ENCODE measurements around the gene MYL5. TPM values are rescaled to one million over a fixed set of nuclear protein-coding genes. Genes with fewer than 3 reads are reported as not detected.

MYL5 gene
- total RNA-seq, 4 donors from 2014 or later = 1.5 to 12.6 (median 3.8) TPM

- Histone ChIP-seq H3K27ac (peak overlapping the region in 1 of 4 donors; percentile 29), H3K4me1 (peaks cover 0 to 62% (median 33%) of the 10 kb centered on the region in 3 donors)
- no peak for ATAC-seq
Observed at GRCh38 chr4:683982-684622, 9.8 kb downstream of the MYL5 start.

GRCh38 chr4:684623-685327 lies 10.4 kb downstream of the MYL5 start:
- no CpG with 5 or more reads among the region's 21 CpGs for WGBS, 2 donors (ENCODE audit: low coverage in 1 of 2)
- Histone ChIP-seq H3K4me1 (peaks cover 0 to 69% (median 36%) of the 10 kb centered on the region in 3 donors), H3K27ac (peak overlapping the region in 1 of 4 donors; percentile 29), H3K27me3 (peaks cover 76% of the 10 kb centered on the region), H3K4me3 (no peak overlapping the region), H3K36me3 (no peaks in the 10 kb centered on the region), H3K9me3 (no peaks in the 10 kb centered on the region)
- TF ChIP-seq POLR2AphosphoS5 (IDR thresholded peaks at IDR 0.05) (no peak), POLR2A (IDR thresholded peaks at IDR 0.05) (no peak), EP300 (IDR thresholded peaks at IDR 0.05) (no peak), CTCF (IDR thresholded peaks at IDR 0.05) (no peak)
- no peak for ATAC-seq

More at GRCh38 chr4:683982-684622, 9.8 kb downstream of the MYL5 start:
- Histone ChIP-seq H3K27me3 (peaks cover 82% of the 10 kb centered on the region), H3K36me3 (no peaks in the 10 kb centered on the region), H3K9me3 (no peaks in the 10 kb centered on the region), H3K4me3 (no peak overlapping the region)
- 0% methylated on average over 1 of the region's 19 CpGs; no CpG with 5 or more reads in 1 of the 2 donors for WGBS, 2 donors (ENCODE audit: low coverage in 1 of 2)
- TF ChIP-seq POLR2AphosphoS5 (IDR thresholded peaks at IDR 0.05) (no peak), CTCF (IDR thresholded peaks at IDR 0.05) (peak in 3 of 4 experiments; percentile 46 to 62 (median 57)), POLR2A (IDR thresholded peaks at IDR 0.05) (no peak), EP300 (IDR thresholded peaks at IDR 0.05) (no peak)

- Histone ChIP-seq H3K4me3 (no peak overlapping the region), H3K27me3 (peaks cover 65% of the 10 kb centered on the region), H3K4me1 (peaks cover 0 to 64% (median 29%) of the 10 kb centered on the region in 3 donors), H3K9me3 (no peaks in the 10 kb centered on the region), H3K36me3 (no peaks in the 10 kb centered on the region), H3K27ac (no peak overlapping the region)
- no peak for ATAC-seq
- TF ChIP-seq CTCF (IDR thresholded peaks at IDR 0.05) = no peak
- WGBS, 2 donors (ENCODE audit: low coverage in 1 of 2) = 96% methylated on average over 7 of the region's 37 CpGs; no CpG with 5 or more reads in 1 of the 2 donors
Observed at GRCh38 chr4:685679-686412, 11.5 kb downstream of the MYL5 start.

- Histone ChIP-seq H3K4me1 (peaks cover 0 to 58% (median 29%) of the 10 kb centered on the region in 3 donors), H3K27me3 (peaks cover 59% of the 10 kb centered on the region), H3K27ac (peak overlapping the region in 3 of 4 donors; percentile 80 to 84 (median 81)), H3K9me3 (no peaks in the 10 kb centered on the region), H3K36me3 (no peaks in the 10 kb centered on the region), H3K4me3 (no peak overlapping the region)
- TF ChIP-seq CTCF (IDR thresholded peaks at IDR 0.05) = no peak
- no peak for TF ChIP-seq POLR2A (IDR thresholded peaks at IDR 0.05)
- TF ChIP-seq EP300 (IDR thresholded peaks at IDR 0.05) = no peak
- 84% methylated on average over 6 of the region's 31 CpGs; no CpG with 5 or more reads in 1 of the 2 donors for WGBS, 2 donors (ENCODE audit: low coverage in 1 of 2)
- no peak for ATAC-seq
Observed at GRCh38 chr4:686413-687040, 12.2 kb downstream of the MYL5 start.

Measured in gastroesophageal sphincter (tissue), 4 donors.